Testis (tissue), 2 donors: ENCODE measurements around the gene CASR.

Experiments used
- POLR2A ChIP-seq: fragments of 450-650 bp; IDR thresholded peaks from one replicate; pipeline ENCODE4 v1.6.1; 2017; ENCODE audit warnings: antibody characterized with exemption, mild to moderate bottlenecking, moderate library complexity
- TF ChIP-seq, protein P1 (sequence below), 3 experiments: fragments of 450-650 bp in 2 of 3; fragments of 200-600 bp in 1 of 3; sonication (generic) in 1 of 3; IDR thresholded peaks; one replicate each; pipeline ENCODE4 v1.5.1; 2016 to 2019; ENCODE audit warnings: antibody characterized with exemption in 3 of 3, mild to moderate bottlenecking in 2 of 3, moderate library complexity in 1 of 3

DNA sequence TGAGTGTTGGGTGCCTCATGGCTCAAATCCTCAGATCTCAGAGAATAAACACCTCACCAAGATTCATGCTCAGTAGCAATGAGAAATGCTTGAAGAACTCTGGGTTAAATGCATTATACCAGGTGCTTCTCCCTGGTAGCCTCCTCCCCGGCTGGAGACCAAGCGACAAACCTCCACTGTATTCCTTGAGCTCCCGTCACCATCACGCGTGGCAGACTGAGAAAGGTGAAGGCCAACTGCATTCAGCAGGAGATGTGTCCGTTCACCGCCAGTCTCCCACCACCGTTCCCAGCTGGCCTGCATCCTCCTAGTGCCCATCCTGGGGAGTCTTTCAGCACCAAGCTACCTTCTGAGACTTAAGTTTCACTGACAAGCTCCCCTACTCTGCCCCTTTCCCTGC, 149.1 kb downstream of the CASR start:
- TF ChIP-seq, protein P1, sequence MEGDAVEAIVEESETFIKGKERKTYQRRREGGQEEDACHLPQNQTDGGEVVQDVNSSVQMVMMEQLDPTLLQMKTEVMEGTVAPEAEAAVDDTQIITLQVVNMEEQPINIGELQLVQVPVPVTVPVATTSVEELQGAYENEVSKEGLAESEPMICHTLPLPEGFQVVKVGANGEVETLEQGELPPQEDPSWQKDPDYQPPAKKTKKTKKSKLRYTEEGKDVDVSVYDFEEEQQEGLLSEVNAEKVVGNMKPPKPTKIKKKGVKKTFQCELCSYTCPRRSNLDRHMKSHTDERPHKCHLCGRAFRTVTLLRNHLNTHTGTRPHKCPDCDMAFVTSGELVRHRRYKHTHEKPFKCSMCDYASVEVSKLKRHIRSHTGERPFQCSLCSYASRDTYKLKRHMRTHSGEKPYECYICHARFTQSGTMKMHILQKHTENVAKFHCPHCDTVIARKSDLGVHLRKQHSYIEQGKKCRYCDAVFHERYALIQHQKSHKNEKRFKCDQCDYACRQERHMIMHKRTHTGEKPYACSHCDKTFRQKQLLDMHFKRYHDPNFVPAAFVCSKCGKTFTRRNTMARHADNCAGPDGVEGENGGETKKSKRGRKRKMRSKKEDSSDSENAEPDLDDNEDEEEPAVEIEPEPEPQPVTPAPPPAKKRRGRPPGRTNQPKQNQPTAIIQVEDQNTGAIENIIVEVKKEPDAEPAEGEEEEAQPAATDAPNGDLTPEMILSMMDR (IDR thresholded peaks at IDR 0.05): no peak
- TF ChIP-seq POLR2A: no peak
